Gastroesophageal sphincter (tissue), 4 donors: ENCODE measurements around the gene MPP7. TPM values are rescaled to one million over a fixed set of nuclear protein-coding genes. Genes with fewer than 3 reads are reported as not detected.
"Not testable (repeated sequence)": the region's sequence is repeated elsewhere in the genome, so short reads cannot be mapped to it uniquely, and the experiment has no call there.

Experiments
- ATAC-seq: fragments of 150-250 bp; one replicate; pipeline ENCODE4 v1.9.1; 2016; ENCODE audit warnings: mild to moderate bottlenecking, moderate library complexity
- H3K27ac ChIP-seq, 4 donors: fragments of 200-600 bp; sonication (generic) in 3 of 4; 1 replicate in 3 of 4; 2 replicates in 1 of 4; pipeline ENCODE4 v1.5.1; 2016 to 2019
- H3K27me3 ChIP-seq: fragments of 200-600 bp; sonication (generic); one replicate; pipeline ENCODE4 v1.5.1; 2019
- H3K36me3 ChIP-seq, 2 donors: fragments of 200-600 bp; sonication (generic); one replicate each; pipeline ENCODE4 v1.5.1; 2019; ENCODE audit warnings: control low read depth in 1 of 2
- H3K4me1 ChIP-seq, 3 donors: fragments of 200-600 bp; sonication (generic); 1 replicate in 2 of 3; 2 replicates in 1 of 3; pipeline ENCODE4 v1.5.1; 2016 to 2019; ENCODE audit warnings: control low read depth in 2 of 3
- H3K4me3 ChIP-seq, 2 donors: fragments of 200-600 bp; sonication (generic); one replicate each; pipeline ENCODE4 v1.5.1; 2019; ENCODE audit warnings: mild to moderate bottlenecking in 1 of 2, moderate library complexity in 1 of 2
- H3K9me3 ChIP-seq, 3 donors: fragments of 200-600 bp; sonication (generic); one replicate each; pipeline ENCODE4 v1.5.1; 2017 to 2019; ENCODE audit warnings: control low read depth in 2 of 3
- CTCF ChIP-seq, 4 experiments: fragments of 200-600 bp in 2 of 4; fragments of 450-650 bp in 2 of 4; sonication (generic) in 1 of 4; IDR thresholded peaks; one replicate each; pipeline ENCODE4 v1.5.1; 2017 to 2019; ENCODE audit warnings: antibody characterized with exemption in 4 of 4, mild to moderate bottlenecking in 2 of 4, moderate library complexity in 2 of 4
- EP300 ChIP-seq: sonication (generic); formaldehyde crosslinking; IDR thresholded peaks from one replicate; pipeline ENCODE4 v1.6.1; 2017; ENCODE audit warnings: antibody characterized with exemption, mild to moderate bottlenecking
- POLR2A ChIP-seq, 2 donors: fragments of 450-650 bp; IDR thresholded peaks; one replicate each; pipeline ENCODE4 v1.6.1; 2017; ENCODE audit warnings: antibody characterized with exemption in 2 of 2, mild to moderate bottlenecking in 2 of 2, moderate library complexity in 1 of 2
- POLR2AphosphoS5 ChIP-seq: sonication (generic); formaldehyde crosslinking; IDR thresholded peaks from one replicate; pipeline ENCODE4 v1.6.1; 2017; ENCODE audit warnings: antibody characterized with exemption
- WGBS, 2 donors: methylation state at CpG; one replicate each; pipeline ENCODE4 v1.1.5; 2018; ENCODE audit warnings: low coverage in 1 of 2; 5-methylcytosine and 5-hydroxymethylcytosine counted together
- total RNA-seq, 4 donors: library from RNA; depleted of rRNA; stranded (reverse); fragments of >200 nt; gene quantifications; one replicate each; pipeline ENCODE4 v1.1.0, GENCODE V29; 2016

Gene MPP7
- 10 to 100 TPM; 22.9 to 72.1 (median 51.5) TPM for total RNA-seq

DNA sequence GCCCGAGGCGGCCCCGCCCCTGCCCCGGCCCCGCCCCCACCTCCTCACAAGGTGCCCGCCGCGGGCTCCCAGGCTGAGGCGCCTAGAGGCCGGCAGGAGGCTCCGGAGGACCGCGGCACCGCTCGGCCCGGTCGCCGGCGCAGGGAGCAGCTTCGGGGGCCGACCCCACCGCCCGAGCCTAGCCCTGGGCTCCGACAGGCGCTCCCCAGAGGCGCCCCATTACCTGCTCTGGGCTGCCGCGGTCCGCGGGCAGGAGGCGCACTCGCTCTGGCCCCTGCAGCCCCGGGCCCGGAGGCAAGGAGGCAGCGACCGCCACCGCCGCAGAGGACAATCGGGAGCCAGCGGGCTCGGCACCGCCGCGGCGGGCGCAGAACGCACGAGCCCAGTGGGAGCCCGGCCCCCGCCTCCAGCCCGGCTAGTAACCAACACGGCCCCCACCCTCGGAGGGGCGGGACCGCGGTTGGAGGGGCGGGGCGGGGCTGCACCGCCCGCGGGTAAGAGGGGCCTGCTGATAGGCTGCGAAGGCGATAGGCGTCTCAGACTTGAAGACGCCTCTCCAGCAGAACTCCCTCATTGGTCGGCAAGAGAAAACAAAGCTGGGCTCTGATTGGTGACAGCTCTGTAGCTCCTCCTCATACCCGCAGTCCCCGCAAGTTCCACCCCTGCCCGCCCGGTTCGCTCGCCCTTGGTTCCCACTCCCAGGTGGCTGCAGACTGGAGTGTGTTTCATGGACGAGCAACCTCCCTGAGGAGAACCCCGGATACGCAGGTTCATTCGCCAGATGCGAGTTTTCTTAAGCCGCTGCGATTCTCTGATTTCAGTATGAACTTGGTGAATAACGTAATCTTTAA, at the start of gene MPP7:
MPP7 (minus strand) TSS at position 427 of the 851 bp plus-strand sequence. CDS start 64,460 bp downstream, outside the sequence.
- Histone ChIP-seq H3K9me3 (no peaks in the 10 kb centered on the region), H3K27me3 (no peaks in the 10 kb centered on the region), H3K27ac (peak within 1 kb of the TSS; percentile 73 to 94 (median 94)), H3K4me1 (peaks cover 0 to 58% (median 0%) of the 10 kb centered on the region in 3 donors), H3K36me3 (no peaks in the 10 kb centered on the region), H3K4me3 (peak within 1 kb of the TSS; percentile 70 to 82)
- WGBS, 2 donors = 0 to 3% methylated on average over 7 to 13 of the region's 80 CpGs
- TF ChIP-seq CTCF (IDR thresholded peaks at IDR 0.05) (peak; percentile 52 to 85 (median 68)), POLR2A (IDR thresholded peaks at IDR 0.05) (peak; percentile 38 to 42), EP300 (no peak), POLR2AphosphoS5 (peak; percentile 4)
- peak; percentile 99 for ATAC-seq

DNA sequence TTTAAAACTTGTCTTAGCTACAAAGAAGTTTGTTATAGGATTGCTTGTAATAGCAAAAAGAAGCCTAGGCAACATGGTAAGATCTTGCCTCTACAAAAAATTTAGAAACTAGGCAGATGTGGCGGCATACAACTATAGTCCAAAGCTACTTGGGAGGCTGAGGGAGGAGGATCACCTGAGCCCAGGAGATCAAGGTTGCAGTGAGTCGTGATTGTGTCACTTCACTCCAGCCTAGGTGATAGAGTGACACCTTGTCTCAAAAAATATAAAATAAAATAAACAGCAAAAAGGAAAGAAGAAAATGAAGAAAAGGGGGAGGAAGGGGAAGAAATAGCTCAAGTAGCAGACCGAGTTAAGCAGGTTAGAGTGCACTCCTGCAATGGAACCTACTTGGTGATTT, 47.0 kb upstream of the MPP7 start:
- WGBS, 2 donors = 97 to 100% methylated on average over 2 to 3 of the region's 3 CpGs
- Histone ChIP-seq H3K27me3 (no peaks in the 10 kb centered on the region), H3K4me1 (no peaks in the 10 kb centered on the region), H3K36me3 (no peaks in the 10 kb centered on the region), H3K4me3 (no peak overlapping the region), H3K9me3 (no peaks in the 10 kb centered on the region), H3K27ac (no peak overlapping the region)
- no peak for ATAC-seq
- TF ChIP-seq POLR2AphosphoS5 = no peak
- TF ChIP-seq EP300 = no peak
- no peak for TF ChIP-seq CTCF (IDR thresholded peaks at IDR 0.05)
- TF ChIP-seq POLR2A (IDR thresholded peaks at IDR 0.05) = no peak

GRCh38 chr10:28343987-28344895, 41.4 kb upstream of the MPP7 start:
- no peak for TF ChIP-seq POLR2AphosphoS5
- no peak for TF ChIP-seq CTCF (IDR thresholded peaks at IDR 0.05)
- TF ChIP-seq POLR2A (IDR thresholded peaks at IDR 0.05) = no peak
- no peak for TF ChIP-seq EP300
- no peaks in the 10 kb centered on the region for H3K36me3 ChIP-seq
- no peak overlapping the region for H3K4me3 ChIP-seq
- WGBS, 2 donors = 73 to 88% methylated on average over 6 of the region's 6 CpGs
- no peaks in the 10 kb centered on the region for H3K9me3 ChIP-seq
- no peaks in the 10 kb centered on the region for H3K4me1 ChIP-seq
- no peaks in the 10 kb centered on the region for H3K27me3 ChIP-seq
- H3K27ac ChIP-seq = no peak overlapping the region
- ATAC-seq = no peak

DNA sequence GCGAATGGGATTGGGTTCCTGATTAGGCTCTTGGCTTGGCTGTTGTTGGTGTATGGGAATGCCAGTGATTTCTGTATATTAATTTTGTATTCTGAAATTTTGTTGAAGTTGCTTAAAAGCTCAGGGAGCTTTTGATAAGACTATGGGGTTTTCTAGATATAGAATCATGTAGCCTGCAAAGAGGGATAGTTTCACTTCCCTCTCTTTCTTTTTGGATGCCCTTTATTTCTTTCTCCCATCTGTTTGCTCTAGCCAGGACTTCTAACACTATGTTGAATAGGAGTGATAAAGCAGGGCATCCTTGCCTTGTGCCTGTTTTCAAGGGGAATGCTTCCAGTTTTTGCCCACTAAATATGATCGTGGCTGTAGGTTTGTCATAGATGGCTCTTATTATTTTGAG, 40.4 kb upstream of the MPP7 start:
- 88 to 100% methylated on average over 2 of the region's 2 CpGs for WGBS, 2 donors
- H3K27ac ChIP-seq = no peak overlapping the region
- no peak overlapping the region for H3K4me3 ChIP-seq
- H3K27me3 ChIP-seq = no peaks in the 10 kb centered on the region
- no peaks in the 10 kb centered on the region for H3K9me3 ChIP-seq
- no peaks in the 10 kb centered on the region for H3K36me3 ChIP-seq
- TF ChIP-seq CTCF (IDR thresholded peaks at IDR 0.05) (no peak), EP300 (no peak), POLR2AphosphoS5 (no peak), POLR2A (IDR thresholded peaks at IDR 0.05) (no peak)
- no peaks in the 10 kb centered on the region for H3K4me1 ChIP-seq
- no peak for ATAC-seq

DNA sequence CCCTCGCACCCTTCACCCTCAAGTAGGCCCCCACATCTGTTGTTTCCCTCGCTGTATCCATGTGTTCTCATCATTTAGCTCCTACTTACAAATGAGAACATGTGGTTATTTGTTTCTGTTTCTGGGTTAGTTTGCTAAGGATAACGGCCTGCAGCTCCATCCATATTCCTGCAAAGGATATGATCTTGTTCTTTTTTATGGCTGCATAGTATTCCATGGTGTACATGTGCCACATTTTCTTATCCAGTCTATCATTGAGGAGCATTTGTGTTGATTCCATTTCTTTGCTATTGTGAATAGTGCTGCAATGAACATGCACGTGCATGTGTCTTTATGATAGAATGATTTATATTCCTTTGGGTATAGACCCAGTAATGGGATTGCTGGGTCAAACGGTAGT, 38.8 kb upstream of the MPP7 start:
- not testable (repeated sequence) for H3K27me3 ChIP-seq, H3K36me3 ChIP-seq, H3K9me3 ChIP-seq, H3K4me3 ChIP-seq, ATAC-seq, H3K4me1 ChIP-seq, H3K27ac ChIP-seq
- WGBS, 2 donors = 75 to 99% methylated on average over 4 to 5 of the region's 5 CpGs
